ENCODE results near the gene WRAP53. TPM values are rescaled to one million over a fixed set of nuclear protein-coding genes. Genes with fewer than 3 reads are reported as not detected.

The WRAP53 gene
- total and polyA plus RNA-seq, 4 donors = 1.8 to 3.3 (median 2.6) TPM

DNA sequence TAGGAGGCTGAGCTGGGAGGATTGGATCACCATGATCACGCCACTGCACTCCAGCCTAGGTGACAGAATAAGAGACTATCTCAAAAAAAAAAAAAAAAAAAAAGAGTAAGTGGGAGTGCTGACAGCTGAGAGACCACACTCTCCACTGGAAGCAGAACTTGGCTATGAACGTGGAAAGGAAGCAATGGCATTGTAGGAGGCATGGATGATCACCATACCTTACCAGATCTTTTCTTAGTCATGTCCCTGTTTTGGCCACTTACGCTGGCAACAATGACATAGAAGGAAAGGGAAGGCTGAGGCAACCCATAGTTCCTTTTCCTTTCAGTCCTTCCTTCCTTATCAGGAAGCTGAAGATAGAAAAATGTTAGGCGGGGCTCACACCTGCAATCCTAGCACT is 41.3 kb upstream of the WRAP53 start:
- Histone ChIP-seq H3K9me3 (ENCODE audit: control insufficient read depth in 4 of 4, low read length in 3 of 4) (no peaks in the 10 kb centered on the region), H3K27ac (ENCODE audit: low read depth in 1 of 2, low read length in 2 of 2) (no peak overlapping the region), H3K9ac (ENCODE audit: low read depth in 1 of 2, low read length in 2 of 2) (no peak overlapping the region), H3K4me1 (ENCODE audit: control insufficient read depth in 4 of 4, insufficient read depth in 4 of 4, low read length in 3 of 4) (peaks cover 4 to 18% (median 9%) of the 10 kb centered on the region in 4 donors), H3K27me3 (ENCODE audit: control insufficient read depth in 4 of 4, insufficient read depth in 4 of 4, low read length in 3 of 4) (no peaks in the 10 kb centered on the region), H3K36me3 (ENCODE audit: control insufficient read depth in 4 of 4, insufficient read depth in 3 of 4, low read depth in 1 of 4, low read length in 3 of 4) (no peaks in the 10 kb centered on the region), H3K4me3 (ENCODE audit: low read depth in 1 of 3, low read length in 3 of 3) (no peak overlapping the region)
- TF ChIP-seq, protein P1, sequence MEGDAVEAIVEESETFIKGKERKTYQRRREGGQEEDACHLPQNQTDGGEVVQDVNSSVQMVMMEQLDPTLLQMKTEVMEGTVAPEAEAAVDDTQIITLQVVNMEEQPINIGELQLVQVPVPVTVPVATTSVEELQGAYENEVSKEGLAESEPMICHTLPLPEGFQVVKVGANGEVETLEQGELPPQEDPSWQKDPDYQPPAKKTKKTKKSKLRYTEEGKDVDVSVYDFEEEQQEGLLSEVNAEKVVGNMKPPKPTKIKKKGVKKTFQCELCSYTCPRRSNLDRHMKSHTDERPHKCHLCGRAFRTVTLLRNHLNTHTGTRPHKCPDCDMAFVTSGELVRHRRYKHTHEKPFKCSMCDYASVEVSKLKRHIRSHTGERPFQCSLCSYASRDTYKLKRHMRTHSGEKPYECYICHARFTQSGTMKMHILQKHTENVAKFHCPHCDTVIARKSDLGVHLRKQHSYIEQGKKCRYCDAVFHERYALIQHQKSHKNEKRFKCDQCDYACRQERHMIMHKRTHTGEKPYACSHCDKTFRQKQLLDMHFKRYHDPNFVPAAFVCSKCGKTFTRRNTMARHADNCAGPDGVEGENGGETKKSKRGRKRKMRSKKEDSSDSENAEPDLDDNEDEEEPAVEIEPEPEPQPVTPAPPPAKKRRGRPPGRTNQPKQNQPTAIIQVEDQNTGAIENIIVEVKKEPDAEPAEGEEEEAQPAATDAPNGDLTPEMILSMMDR (IDR thresholded peaks at IDR 0.05; ENCODE audit: low read depth, low read length, missing input control) = no peak
- TF ChIP-seq JUND (IDR thresholded peaks at IDR 0.05) (no peak), RXRA (IDR thresholded peaks at IDR 0.05) (no peak), EGR1 (IDR thresholded peaks at IDR 0.05; ENCODE audit: low read depth in 2 of 2) (no peak), TAF1 (conservative IDR thresholded peaks at IDR 0.05) (no peak), HNF4G (IDR thresholded peaks at IDR 0.05) (no peak), NR2F2 (IDR thresholded peaks at IDR 0.05) (no peak), ATF3 (IDR thresholded peaks at IDR 0.05) (no peak), GABPA (IDR thresholded peaks at IDR 0.05 in 1 of 2, conservative IDR thresholded peaks at IDR 0.05 in 1 of 2) (no peak), YY1 (IDR thresholded peaks at IDR 0.05) (no peak), RAD21 (IDR thresholded peaks at IDR 0.05) (no peak), SP1 (IDR thresholded peaks at IDR 0.05) (no peak), FOXA1 (IDR thresholded peaks at IDR 0.05) (no peak)
- TF ChIP-seq, protein P2, sequence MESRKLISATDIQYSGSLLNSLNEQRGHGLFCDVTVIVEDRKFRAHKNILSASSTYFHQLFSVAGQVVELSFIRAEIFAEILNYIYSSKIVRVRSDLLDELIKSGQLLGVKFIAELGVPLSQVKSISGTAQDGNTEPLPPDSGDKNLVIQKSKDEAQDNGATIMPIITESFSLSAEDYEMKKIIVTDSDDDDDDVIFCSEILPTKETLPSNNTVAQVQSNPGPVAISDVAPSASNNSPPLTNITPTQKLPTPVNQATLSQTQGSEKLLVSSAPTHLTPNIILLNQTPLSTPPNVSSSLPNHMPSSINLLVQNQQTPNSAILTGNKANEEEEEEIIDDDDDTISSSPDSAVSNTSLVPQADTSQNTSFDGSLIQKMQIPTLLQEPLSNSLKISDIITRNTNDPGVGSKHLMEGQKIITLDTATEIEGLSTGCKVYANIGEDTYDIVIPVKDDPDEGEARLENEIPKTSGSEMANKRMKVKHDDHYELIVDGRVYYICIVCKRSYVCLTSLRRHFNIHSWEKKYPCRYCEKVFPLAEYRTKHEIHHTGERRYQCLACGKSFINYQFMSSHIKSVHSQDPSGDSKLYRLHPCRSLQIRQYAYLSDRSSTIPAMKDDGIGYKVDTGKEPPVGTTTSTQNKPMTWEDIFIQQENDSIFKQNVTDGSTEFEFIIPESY (IDR thresholded peaks at IDR 0.05) = no peak
- DNase-seq (ENCODE audit: low spot score) = no peak
- 79% methylated on average over 4 of the region's 4 CpGs for WGBS

GRCh38 chr17:7650509-7651096 is 37.7 kb upstream of the WRAP53 start, which contains the start of gene ATP1B2:
TSS of gene ATP1B2 (plus strand) at chr17:7650926. CDS start at chr17:7651519, 593 bp downstream.
- no peaks in the 10 kb centered on the region for H3K27me3 ChIP-seq (ENCODE audit: control insufficient read depth in 4 of 4, insufficient read depth in 4 of 4, low read length in 3 of 4)
- no peak within 1 kb of the TSS for H3K9ac ChIP-seq (ENCODE audit: low read depth in 1 of 2, low read length in 2 of 2)
- H3K4me1 ChIP-seq (ENCODE audit: control insufficient read depth in 4 of 4, insufficient read depth in 4 of 4, low read length in 3 of 4) = peaks cover 4 to 18% (median 9%) of the 10 kb centered on the region in 4 donors
- no peak within 1 kb of the TSS for H3K27ac ChIP-seq (ENCODE audit: low read depth in 1 of 2, low read length in 2 of 2)
- TF ChIP-seq FOXA2 (IDR thresholded peaks at IDR 0.05) (peak; percentile 60), TAF1 (conservative IDR thresholded peaks at IDR 0.05) (no peak), FOXA1 (IDR thresholded peaks at IDR 0.05) (peak; percentile 34)
- no peaks in the 10 kb centered on the region for H3K9me3 ChIP-seq (ENCODE audit: control insufficient read depth in 4 of 4, low read length in 3 of 4)
- peak within 1 kb of the TSS; percentile 49 to 66 (median 50) for H3K4me3 ChIP-seq (ENCODE audit: low read depth in 1 of 3, low read length in 3 of 3)
- WGBS = 3% methylated on average over 34 of the region's 34 CpGs
- DNase-seq (ENCODE audit: low spot score) = peak; percentile 94
- H3K36me3 ChIP-seq (ENCODE audit: control insufficient read depth in 4 of 4, insufficient read depth in 3 of 4, low read depth in 1 of 4, low read length in 3 of 4) = no peaks in the 10 kb centered on the region

All from liver (tissue), 9 donors.